ENCODE data around the gene MED17.
"Not testable (repeated sequence)": the region's sequence is repeated elsewhere in the genome, so short reads cannot be mapped to it uniquely, and the experiment has no call there.

Gene MED17

DNA sequence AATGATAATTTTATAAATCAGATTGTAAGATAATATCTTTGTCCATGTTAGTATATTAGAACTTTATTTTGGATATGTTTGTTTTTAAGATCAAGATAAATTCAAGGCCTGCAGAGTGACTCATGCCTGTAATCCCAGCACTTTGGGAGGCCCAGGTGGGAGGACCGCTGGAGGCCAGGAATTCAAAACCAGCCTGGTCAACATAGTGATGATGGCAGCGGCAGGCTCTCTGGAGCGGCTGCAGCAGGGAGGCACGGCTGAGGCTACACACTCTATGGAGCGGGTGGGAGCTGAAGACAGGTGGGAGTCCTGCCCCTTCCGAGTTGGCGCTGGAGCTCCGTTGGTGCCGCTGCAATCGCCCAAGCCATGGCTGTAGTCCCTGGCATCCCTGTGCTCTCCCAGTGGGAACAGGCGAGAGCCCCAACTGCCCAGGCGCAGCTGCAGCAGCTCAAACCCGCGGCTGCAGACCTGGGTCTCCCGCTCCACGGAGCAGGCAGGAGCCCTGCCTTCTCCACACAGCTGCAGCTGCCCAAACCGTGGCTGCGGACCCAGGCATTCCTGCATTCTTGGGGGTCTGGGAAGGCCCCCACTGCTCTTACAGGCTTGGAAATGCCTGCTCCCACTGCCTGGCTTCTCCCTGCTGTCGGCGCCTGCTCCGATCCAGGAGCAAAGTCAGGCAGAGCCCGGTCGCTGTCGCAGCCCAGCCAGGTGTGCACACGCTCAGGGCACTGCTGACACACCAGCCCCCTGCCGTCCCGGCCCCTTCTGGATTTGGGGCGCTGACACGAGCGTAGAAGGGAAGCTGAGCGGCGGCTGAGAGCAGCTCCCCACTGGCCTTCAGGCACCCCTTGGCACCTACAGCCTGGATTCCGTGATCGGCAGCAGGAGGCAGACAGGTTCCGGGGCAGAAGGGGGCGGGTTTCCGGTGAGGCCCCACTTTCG lies 25.9 kb upstream of the MED17 start:
- DNase-seq (ENCODE audit: low read depth, low spot score), result no peak
- WGBS (ENCODE audit: insufficient coverage, insufficient read length), result no CpG with 5 or more reads among the region's 38 CpGs
- peaks cover 12% of the 10 kb centered on the region for H3K36me3 ChIP-seq (ENCODE audit: control insufficient read depth, insufficient read depth, low read length)
- no peaks in the 10 kb centered on the region for H3K27me3 ChIP-seq (ENCODE audit: control insufficient read depth, insufficient read depth, low read length)
- no peaks in the 10 kb centered on the region for H3K9me3 ChIP-seq (ENCODE audit: control insufficient read depth, insufficient read depth, low read length)
- H3K4me3 ChIP-seq (ENCODE audit: low read length), result no peak overlapping the region
- no peaks in the 10 kb centered on the region for H3K4me1 ChIP-seq (ENCODE audit: control insufficient read depth, insufficient read depth, low read length)
- no peak overlapping the region for H3K27ac ChIP-seq (ENCODE audit: low read length)

DNA sequence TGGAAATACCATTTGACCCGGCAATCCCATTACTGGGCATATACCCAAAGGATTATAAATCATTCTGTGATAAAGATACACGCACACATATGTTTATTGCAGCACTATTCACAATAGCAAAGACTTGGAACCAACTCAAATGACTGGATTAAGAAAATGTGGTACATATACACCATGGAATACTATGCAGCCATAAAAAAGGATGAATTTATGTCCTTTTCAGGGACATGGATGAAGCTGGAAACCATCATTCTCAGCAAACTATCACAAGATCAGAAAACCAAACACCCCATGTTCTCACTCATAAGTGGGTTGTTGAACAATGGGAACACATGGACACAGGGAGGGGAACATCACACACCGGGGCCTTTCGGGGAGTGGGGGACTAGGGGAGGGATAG lies 25.0 kb upstream of the MED17 start:
- H3K4me1 ChIP-seq (ENCODE audit: control insufficient read depth, insufficient read depth, low read length); H3K27ac ChIP-seq (ENCODE audit: low read length); H3K4me3 ChIP-seq (ENCODE audit: low read length); H3K27me3 ChIP-seq (ENCODE audit: control insufficient read depth, insufficient read depth, low read length); DNase-seq (ENCODE audit: low read depth, low spot score); H3K9me3 ChIP-seq (ENCODE audit: control insufficient read depth, insufficient read depth, low read length): not testable (repeated sequence)
- WGBS (ENCODE audit: insufficient coverage, insufficient read length), result no CpG with 5 or more reads among the region's 4 CpGs
- H3K36me3 ChIP-seq (ENCODE audit: control insufficient read depth, insufficient read depth, low read length), result peaks cover 12% of the 10 kb centered on the region

- no CpG with 5 or more reads among the region's 1 CpG for WGBS (ENCODE audit: insufficient coverage, insufficient read length)
- DNase-seq (ENCODE audit: low read depth, low spot score), result no peak
- H3K4me3 ChIP-seq (ENCODE audit: low read length), result no peak overlapping the region
- H3K27me3 ChIP-seq (ENCODE audit: control insufficient read depth, insufficient read depth, low read length), result no peaks in the 10 kb centered on the region
- H3K9me3 ChIP-seq (ENCODE audit: control insufficient read depth, insufficient read depth, low read length), result no peaks in the 10 kb centered on the region
- H3K27ac ChIP-seq (ENCODE audit: low read length), result no peak overlapping the region
- no peaks in the 10 kb centered on the region for H3K4me1 ChIP-seq (ENCODE audit: control insufficient read depth, insufficient read depth, low read length)
- peaks cover 10% of the 10 kb centered on the region for H3K36me3 ChIP-seq (ENCODE audit: control insufficient read depth, insufficient read depth, low read length)
Observed at GRCh38 chr11:93761910-93762309, 22.2 kb upstream of the MED17 start.

DNA sequence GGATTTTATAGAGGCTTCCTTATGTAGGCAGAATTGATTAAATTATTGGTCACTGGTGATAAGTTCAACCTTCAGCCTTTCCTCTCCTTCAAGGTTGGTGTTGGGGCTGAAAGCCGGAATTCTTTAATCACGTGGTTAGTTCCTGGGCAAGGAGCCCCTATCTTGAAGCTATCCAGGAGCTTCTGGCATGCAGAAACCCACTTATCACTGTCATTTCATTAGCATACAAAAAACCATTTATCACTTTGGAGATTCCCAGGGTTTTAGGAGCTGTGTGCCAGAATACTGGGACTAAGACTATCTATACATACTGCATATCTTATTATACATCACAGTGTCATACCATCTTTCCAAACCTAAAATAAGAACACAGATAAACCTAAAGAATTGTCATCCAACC lies 18.5 kb upstream of the MED17 start:
- Histone ChIP-seq H3K27ac (ENCODE audit: low read length) (no peak overlapping the region), H3K27me3 (ENCODE audit: control insufficient read depth, insufficient read depth, low read length) (no peaks in the 10 kb centered on the region), H3K36me3 (ENCODE audit: control insufficient read depth, insufficient read depth, low read length) (no peaks in the 10 kb centered on the region), H3K4me3 (ENCODE audit: low read length) (no peak overlapping the region), H3K4me1 (ENCODE audit: control insufficient read depth, insufficient read depth, low read length) (0 out of 2 replicates have a peak, but pooled peaks cover under 1% of the 10 kb centered on the region), H3K9me3 (ENCODE audit: control insufficient read depth, insufficient read depth, low read length) (no peaks in the 10 kb centered on the region)
- no CpG with 5 or more reads among the region's 2 CpGs for WGBS (ENCODE audit: insufficient coverage, insufficient read length)
- DNase-seq (ENCODE audit: low read depth, low spot score), result no peak

- no CpG with 5 or more reads among the region's 5 CpGs for WGBS (ENCODE audit: insufficient coverage, insufficient read length)
- DNase-seq (ENCODE audit: low read depth, low spot score), result no peak
- Histone ChIP-seq H3K27me3 (ENCODE audit: control insufficient read depth, insufficient read depth, low read length) (no peaks in the 10 kb centered on the region), H3K9me3 (ENCODE audit: control insufficient read depth, insufficient read depth, low read length) (no peaks in the 10 kb centered on the region), H3K27ac (ENCODE audit: low read length) (no peak overlapping the region), H3K4me1 (ENCODE audit: control insufficient read depth, insufficient read depth, low read length) (0 out of 2 replicates have a peak, but pooled peaks cover 1% of the 10 kb centered on the region), H3K36me3 (ENCODE audit: control insufficient read depth, insufficient read depth, low read length) (no peaks in the 10 kb centered on the region), H3K4me3 (ENCODE audit: low read length) (no peak overlapping the region)
Observed at GRCh38 chr11:93766504-93766903, 17.6 kb upstream of the MED17 start.

GRCh38 chr11:93767018-93767417 lies 17.1 kb upstream of the MED17 start:
- no CpG with 5 or more reads among the region's 3 CpGs for WGBS (ENCODE audit: insufficient coverage, insufficient read length)
- Histone ChIP-seq H3K27ac (ENCODE audit: low read length) (no peak overlapping the region), H3K4me1 (ENCODE audit: control insufficient read depth, insufficient read depth, low read length) (0 out of 2 replicates have a peak, but pooled peaks cover 1% of the 10 kb centered on the region), H3K36me3 (ENCODE audit: control insufficient read depth, insufficient read depth, low read length) (no peaks in the 10 kb centered on the region), H3K27me3 (ENCODE audit: control insufficient read depth, insufficient read depth, low read length) (no peaks in the 10 kb centered on the region), H3K4me3 (ENCODE audit: low read length) (no peak overlapping the region), H3K9me3 (ENCODE audit: control insufficient read depth, insufficient read depth, low read length) (no peaks in the 10 kb centered on the region)
- DNase-seq (ENCODE audit: low read depth, low spot score), result no peak

DNA sequence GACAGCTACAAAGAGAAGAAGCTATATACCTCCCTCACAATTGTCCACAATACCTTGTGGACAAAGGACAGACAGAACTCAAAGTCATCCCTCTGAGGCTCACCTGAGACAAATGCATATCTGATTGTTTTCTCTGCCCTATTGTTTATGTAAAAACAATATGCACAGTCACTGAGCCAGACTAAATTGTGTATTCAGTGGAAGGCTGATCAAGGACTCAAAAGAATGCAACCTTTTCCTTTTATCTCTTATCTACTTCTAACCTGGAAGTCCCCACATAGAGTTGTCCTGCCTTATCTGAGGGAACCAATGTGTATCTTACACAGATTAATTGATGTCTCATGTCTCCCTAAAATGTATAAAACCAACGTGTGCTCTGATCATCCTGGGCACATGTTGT lies 13.9 kb upstream of the MED17 start:
- Histone ChIP-seq H3K4me1 (ENCODE audit: control insufficient read depth, insufficient read depth, low read length) (0 out of 2 replicates have a peak, but pooled peaks cover 1% of the 10 kb centered on the region), H3K9me3 (ENCODE audit: control insufficient read depth, insufficient read depth, low read length) (no peaks in the 10 kb centered on the region), H3K4me3 (ENCODE audit: low read length) (no peak overlapping the region), H3K27ac (ENCODE audit: low read length) (no peak overlapping the region), H3K36me3 (ENCODE audit: control insufficient read depth, insufficient read depth, low read length) (no peaks in the 10 kb centered on the region), H3K27me3 (ENCODE audit: control insufficient read depth, insufficient read depth, low read length) (no peaks in the 10 kb centered on the region)
- no peak for DNase-seq (ENCODE audit: low read depth, low spot score)
- no CpG with 5 or more reads among the region's 1 CpG for WGBS (ENCODE audit: insufficient coverage, insufficient read length)

DNA sequence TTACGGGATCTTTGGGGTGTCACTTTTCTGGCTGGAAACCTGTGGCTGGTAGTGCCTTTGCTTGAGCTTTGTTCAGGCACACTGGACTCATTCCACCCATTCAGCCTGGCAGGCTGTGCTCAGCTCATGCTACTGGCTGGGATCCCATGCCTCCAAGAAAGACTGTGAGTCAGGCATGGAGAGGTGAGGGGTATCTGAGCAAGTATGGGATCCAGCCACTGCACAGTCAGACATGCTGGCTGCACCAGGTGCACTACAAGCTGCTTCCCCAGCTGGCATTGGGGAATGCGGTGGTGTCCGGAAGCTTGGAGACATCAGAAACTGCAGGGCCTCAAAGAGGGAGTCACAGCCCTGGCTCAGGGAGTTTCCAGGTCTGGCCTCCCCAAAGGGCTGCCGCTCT lies 12.0 kb upstream of the MED17 start:
- H3K9me3 ChIP-seq (ENCODE audit: control insufficient read depth, insufficient read depth, low read length), result no peaks in the 10 kb centered on the region
- H3K4me3 ChIP-seq (ENCODE audit: low read length), result no peak overlapping the region
- WGBS (ENCODE audit: insufficient coverage, insufficient read length), result no CpG with 5 or more reads among the region's 4 CpGs
- no peaks in the 10 kb centered on the region for H3K27me3 ChIP-seq (ENCODE audit: control insufficient read depth, insufficient read depth, low read length)
- no peak overlapping the region for H3K27ac ChIP-seq (ENCODE audit: low read length)
- no peak for DNase-seq (ENCODE audit: low read depth, low spot score)
- no peaks in the 10 kb centered on the region for H3K36me3 ChIP-seq (ENCODE audit: control insufficient read depth, insufficient read depth, low read length)
- 0 out of 2 replicates have a peak, but pooled peaks cover 1% of the 10 kb centered on the region for H3K4me1 ChIP-seq (ENCODE audit: control insufficient read depth, insufficient read depth, low read length)

DNA sequence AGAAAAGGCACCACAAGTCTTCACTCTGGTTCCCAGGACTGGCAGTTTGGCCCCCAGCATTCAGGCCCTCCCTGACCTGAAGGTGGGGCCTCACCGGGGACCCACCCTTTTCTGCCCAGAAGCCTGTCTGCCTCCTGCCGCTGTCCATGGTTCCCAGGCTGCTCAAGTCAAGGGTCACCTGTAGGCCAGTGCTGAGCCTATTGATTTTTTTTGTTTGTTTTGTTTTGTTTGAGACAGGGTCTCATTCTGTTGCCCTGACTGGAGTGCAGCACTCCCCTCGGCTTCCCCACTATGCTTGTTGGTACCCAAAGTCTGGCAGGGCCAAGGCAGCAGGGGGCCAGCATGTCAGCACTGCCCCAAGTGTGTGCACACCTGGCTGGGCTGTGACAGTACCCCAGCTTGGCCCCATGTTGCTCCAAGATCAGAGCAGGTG lies 11.0 kb upstream of the MED17 start:
- H3K9me3 ChIP-seq (ENCODE audit: control insufficient read depth, insufficient read depth, low read length), result no peaks in the 10 kb centered on the region
- no peak for DNase-seq (ENCODE audit: low read depth, low spot score)
- H3K4me1 ChIP-seq (ENCODE audit: control insufficient read depth, insufficient read depth, low read length), result 0 out of 2 replicates have a peak, but pooled peaks cover 1% of the 10 kb centered on the region
- no peak overlapping the region for H3K27ac ChIP-seq (ENCODE audit: low read length)
- no CpG with 5 or more reads among the region's 3 CpGs for WGBS (ENCODE audit: insufficient coverage, insufficient read length)
- H3K4me3 ChIP-seq (ENCODE audit: low read length), result no peak overlapping the region
- H3K27me3 ChIP-seq (ENCODE audit: control insufficient read depth, insufficient read depth, low read length), result no peaks in the 10 kb centered on the region
- no peaks in the 10 kb centered on the region for H3K36me3 ChIP-seq (ENCODE audit: control insufficient read depth, insufficient read depth, low read length)

DNA sequence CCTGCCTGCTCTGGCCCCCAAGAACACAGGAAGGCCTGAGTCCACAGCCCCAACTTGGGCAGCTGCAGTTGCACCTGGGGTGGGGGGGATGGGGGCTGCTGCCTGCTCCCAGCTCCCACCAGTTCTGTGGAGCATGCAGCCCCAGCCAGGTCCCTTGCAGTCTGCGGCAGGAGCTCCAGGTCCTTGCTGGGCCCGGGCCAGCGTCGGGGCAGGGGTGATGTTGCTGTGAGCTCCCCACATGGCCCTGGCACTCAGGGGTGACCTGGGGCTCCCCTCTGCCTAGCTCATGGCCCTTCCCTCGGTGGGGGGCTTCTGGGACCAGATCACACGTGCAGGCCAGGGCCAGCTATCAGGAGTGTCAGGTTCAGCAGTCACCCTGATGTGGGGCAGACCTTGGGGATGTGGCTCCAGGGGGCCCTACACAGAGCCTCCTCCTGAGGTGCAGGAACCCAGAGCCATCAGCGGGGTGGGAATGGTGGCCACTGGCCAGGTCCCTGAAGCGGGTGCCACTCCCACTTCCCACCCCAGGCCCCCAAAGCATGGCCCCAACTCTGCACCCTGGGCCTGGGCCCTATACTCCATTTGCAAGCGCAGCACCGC lies 10.4 kb upstream of the MED17 start:
- H3K4me3 ChIP-seq (ENCODE audit: low read length), result no peak overlapping the region
- no CpG with 5 or more reads among the region's 10 CpGs for WGBS (ENCODE audit: insufficient coverage, insufficient read length)
- H3K27ac ChIP-seq (ENCODE audit: low read length), result no peak overlapping the region
- H3K36me3 ChIP-seq (ENCODE audit: control insufficient read depth, insufficient read depth, low read length), result no peaks in the 10 kb centered on the region
- H3K27me3 ChIP-seq (ENCODE audit: control insufficient read depth, insufficient read depth, low read length), result no peaks in the 10 kb centered on the region
- DNase-seq (ENCODE audit: low read depth, low spot score), result no peak
- no peaks in the 10 kb centered on the region for H3K9me3 ChIP-seq (ENCODE audit: control insufficient read depth, insufficient read depth, low read length)
- H3K4me1 ChIP-seq (ENCODE audit: control insufficient read depth, insufficient read depth, low read length), result 0 out of 2 replicates have a peak, but pooled peaks cover 1% of the 10 kb centered on the region

Data from iPS DF 6.9 (cell line).